Measurements from ENCODE around the gene CMTM1.
"Not testable (repeated sequence)": the region's sequence is repeated elsewhere in the genome, so short reads cannot be mapped to it uniquely, and the experiment has no call there.

DNA sequence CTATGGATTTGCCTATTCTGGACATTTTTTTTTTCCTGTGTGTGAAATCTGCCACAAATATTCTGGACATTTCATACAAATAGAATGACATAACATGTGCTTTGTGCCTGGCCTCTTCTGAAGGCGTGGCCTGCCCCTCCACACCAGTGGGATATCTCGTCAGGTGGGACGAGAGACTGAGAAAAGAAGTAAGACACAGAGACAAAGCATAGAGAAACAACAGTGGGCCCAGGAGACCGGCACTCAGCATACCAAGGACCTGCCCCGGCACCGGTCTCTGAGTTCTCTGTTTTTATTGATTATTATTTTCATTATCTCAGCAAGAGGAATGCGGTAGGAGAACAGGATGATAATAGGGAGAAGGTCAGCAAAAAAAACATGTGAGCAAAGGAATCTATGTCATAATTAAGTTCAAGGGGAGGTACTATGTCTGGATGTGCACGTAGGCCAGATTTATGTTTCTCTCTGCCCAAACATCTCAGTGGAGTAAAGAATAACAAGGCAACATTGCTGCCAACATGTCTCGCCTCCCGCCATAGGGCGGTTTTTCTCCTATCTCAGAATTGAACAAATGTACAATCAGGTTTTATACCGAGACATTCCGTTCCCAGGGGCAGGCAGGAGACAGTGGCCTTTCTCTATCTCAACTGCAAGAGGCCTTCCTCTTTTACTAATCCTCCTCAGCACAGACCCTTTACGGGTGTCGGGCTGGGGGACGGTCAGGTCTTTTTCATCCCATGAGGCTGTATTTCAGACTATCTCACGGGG lies 61.6 kb downstream of the CMTM1 start:
- not testable (repeated sequence) for TF ChIP-seq EZH2 (IDR thresholded peaks at IDR 0.05; ENCODE audit: borderline replicate concordance, insufficient read depth, low read length, poor library complexity, severe bottlenecking); POLR2AphosphoS5 (IDR thresholded peaks at IDR 0.05); TAF1 (IDR thresholded peaks at IDR 0.05; ENCODE audit: low read depth); RAD21 (conservative IDR thresholded peaks at IDR 0.05); SMC3 (conservative IDR thresholded peaks at IDR 0.05; ENCODE audit: poor library complexity); MXI1 (conservative IDR thresholded peaks at IDR 0.05; ENCODE audit: poor library complexity, severe bottlenecking); EP300 (conservative IDR thresholded peaks at IDR 0.05; ENCODE audit: poor library complexity, severe bottlenecking)
- TF ChIP-seq, protein P1, sequence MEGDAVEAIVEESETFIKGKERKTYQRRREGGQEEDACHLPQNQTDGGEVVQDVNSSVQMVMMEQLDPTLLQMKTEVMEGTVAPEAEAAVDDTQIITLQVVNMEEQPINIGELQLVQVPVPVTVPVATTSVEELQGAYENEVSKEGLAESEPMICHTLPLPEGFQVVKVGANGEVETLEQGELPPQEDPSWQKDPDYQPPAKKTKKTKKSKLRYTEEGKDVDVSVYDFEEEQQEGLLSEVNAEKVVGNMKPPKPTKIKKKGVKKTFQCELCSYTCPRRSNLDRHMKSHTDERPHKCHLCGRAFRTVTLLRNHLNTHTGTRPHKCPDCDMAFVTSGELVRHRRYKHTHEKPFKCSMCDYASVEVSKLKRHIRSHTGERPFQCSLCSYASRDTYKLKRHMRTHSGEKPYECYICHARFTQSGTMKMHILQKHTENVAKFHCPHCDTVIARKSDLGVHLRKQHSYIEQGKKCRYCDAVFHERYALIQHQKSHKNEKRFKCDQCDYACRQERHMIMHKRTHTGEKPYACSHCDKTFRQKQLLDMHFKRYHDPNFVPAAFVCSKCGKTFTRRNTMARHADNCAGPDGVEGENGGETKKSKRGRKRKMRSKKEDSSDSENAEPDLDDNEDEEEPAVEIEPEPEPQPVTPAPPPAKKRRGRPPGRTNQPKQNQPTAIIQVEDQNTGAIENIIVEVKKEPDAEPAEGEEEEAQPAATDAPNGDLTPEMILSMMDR (IDR thresholded peaks at IDR 0.05; ENCODE audit: poor library complexity, severe bottlenecking): not testable (repeated sequence)
- TF ChIP-seq, protein P2, sequence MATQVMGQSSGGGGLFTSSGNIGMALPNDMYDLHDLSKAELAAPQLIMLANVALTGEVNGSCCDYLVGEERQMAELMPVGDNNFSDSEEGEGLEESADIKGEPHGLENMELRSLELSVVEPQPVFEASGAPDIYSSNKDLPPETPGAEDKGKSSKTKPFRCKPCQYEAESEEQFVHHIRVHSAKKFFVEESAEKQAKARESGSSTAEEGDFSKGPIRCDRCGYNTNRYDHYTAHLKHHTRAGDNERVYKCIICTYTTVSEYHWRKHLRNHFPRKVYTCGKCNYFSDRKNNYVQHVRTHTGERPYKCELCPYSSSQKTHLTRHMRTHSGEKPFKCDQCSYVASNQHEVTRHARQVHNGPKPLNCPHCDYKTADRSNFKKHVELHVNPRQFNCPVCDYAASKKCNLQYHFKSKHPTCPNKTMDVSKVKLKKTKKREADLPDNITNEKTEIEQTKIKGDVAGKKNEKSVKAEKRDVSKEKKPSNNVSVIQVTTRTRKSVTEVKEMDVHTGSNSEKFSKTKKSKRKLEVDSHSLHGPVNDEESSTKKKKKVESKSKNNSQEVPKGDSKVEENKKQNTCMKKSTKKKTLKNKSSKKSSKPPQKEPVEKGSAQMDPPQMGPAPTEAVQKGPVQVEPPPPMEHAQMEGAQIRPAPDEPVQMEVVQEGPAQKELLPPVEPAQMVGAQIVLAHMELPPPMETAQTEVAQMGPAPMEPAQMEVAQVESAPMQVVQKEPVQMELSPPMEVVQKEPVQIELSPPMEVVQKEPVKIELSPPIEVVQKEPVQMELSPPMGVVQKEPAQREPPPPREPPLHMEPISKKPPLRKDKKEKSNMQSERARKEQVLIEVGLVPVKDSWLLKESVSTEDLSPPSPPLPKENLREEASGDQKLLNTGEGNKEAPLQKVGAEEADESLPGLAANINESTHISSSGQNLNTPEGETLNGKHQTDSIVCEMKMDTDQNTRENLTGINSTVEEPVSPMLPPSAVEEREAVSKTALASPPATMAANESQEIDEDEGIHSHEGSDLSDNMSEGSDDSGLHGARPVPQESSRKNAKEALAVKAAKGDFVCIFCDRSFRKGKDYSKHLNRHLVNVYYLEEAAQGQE (IDR thresholded peaks at IDR 0.05; ENCODE audit: borderline replicate concordance): not testable (repeated sequence)
